ENCODE measurements around the gene MTMR2.

GRCh38 chr11:95968585-95968984 lies 44.7 kb upstream of the MTMR2 start:
- no peak for TF ChIP-seq ZNF274 (IDR thresholded peaks at IDR 0.05; ENCODE audit: low read depth, low read length)
- no peak for TF ChIP-seq YY1 (IDR thresholded peaks at IDR 0.05; ENCODE audit: insufficient read depth, insufficient read length)
